GM19351 (cell line): ENCODE measurements around the gene BCAS3.
A peak's percentile ranks its signal among the peaks of the same experiment; 100 is the strongest.

Source experiments
- ATAC-seq: cut with Tn5 transposase; IDR thresholded peaks from one replicate; pipeline ENCODE4 v1.9.1; 2021; ENCODE audit warnings: mild to moderate bottlenecking, moderate library complexity; ENCODE audit not compliant: unreplicated experiment

The BCAS3 gene

DNA sequence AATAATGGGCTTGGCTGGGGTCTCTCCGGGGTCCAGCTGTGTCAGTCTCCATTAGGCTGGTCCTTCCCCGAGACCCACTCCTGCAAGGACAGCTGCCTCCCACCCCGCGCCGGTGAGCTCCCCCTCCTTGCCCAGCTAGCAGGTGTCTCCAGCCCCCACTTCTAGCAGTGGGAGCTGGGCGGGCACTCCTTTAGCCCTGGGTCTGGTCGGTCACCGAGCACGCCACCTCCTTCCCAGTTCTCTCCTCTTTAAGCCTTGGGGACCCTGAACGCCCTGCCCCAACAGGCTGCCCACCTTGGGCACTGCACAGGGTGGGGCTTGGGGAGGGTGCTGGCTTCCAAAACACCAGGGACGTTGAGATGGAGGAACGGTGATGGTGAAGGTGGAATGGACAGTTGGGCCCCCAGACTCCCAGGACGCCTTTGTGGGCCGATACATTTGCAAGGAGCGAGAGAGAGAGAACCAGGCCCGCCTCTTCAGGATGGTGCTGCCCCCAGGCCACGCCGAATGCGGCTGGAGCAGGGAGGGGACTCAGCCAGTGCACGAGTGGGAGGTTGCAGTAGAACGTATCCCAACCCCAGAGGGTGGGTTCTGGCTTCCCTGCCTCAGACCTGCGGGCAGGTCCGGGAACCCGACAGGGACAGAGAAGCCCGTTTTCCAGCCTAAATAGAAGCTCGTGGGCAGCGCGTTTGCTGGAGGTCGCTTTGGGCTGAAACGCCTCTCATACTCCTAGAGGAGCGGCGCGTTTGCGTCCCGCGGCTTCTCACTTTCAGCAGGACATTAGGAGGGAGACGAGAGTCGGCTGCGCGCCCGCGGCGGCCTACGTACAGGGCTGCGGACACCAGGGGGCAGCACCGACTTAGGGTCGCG is 732.7 kb downstream of the BCAS3 start:
- no peak for ATAC-seq

DNA sequence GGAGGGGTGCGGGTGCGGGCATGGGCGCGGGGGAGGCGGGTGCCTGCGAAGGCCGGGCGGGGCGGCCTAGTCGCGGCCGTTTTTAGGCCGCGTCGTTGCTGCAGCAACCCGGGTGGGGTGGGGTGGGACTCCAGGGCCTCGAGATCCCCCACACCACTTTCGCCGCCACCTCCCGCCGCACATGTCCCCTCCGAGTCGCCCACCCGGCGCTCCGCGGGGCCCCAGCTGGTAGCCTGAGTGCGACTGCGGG is 733.3 kb downstream of the BCAS3 start:
- no peak for ATAC-seq

DNA sequence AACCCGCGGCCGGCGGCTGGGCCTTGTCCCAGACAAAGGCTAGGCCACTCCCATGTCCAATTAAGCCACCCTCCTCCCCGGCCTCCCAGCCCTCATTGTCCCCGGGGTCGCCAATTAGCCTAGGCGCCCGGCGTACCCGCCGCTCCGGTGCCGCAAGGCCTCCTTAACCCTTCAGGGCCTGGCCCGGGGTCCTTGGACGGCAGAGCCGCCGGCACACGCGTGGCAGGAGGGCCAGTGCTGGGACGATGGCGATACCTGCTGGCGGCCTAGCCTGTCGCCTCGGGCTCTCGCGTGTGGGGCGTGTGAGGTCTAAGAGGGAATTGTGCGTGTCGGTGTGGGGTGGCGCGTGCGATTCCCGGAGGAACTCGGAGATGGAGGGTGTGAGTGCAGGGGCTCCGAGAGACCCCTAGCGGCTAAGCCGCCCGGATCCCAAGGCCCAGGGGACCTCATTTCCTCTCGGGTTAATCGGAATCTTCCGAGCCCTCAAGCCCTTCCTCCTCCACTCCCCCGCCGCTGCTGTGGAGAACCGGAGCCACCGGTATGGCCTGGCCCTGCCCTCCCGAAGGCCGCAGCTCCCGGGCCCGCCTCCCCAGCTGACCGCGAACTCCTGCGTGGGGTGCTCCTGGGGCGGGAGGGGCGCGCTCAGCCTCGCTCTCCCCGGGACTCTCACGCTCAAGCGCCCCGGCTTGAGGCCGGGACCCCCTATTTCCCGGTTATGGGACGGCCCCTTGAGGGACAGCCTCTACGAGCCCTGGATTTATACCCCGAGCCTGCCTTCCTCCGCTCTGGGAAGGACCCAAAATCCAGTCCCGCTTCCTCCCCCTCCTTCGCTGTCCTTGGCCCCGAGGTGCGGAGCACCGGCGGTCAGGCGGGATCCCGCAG is 733.9 kb downstream of the BCAS3 start:
- ATAC-seq, result peak; percentile 16

DNA sequence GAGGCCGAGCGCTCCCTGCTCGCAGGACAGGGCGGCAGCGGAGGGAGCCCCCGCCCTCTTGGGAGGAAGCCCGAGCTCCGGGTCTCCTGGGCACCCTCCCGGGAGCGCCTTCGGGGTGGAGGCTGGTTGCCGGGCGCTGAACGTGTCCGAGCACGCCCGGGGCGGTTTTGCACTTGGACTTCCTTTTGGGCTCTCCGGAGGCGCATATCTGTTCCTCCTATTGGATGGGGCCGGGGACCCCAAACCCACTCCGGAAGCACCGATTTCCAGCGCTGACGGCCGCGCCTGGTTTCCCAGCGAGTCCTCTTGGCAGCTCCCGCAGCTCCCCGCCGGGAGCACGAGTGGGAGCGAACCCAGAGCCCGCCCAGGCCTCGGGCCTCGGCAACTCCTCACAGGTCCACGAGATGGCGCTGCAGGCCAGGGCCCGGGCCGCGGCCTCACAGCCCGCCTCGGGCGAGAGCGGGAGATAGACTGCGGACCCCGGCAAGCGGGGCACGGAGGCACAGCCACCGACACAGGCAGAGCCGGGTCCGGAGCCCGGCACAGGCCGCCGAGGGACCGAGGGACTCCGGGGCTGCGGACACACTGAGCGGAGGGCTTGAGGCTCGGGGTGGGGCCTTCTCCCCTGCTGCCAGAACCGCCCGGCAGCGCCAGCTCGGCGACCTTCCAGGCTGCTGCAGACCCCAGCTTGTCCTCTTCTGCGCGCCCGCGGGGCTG is 734.6 kb downstream of the BCAS3 start:
- ATAC-seq, result peak; percentile 67

GRCh38 chr17:61412860-61413660 is 735.4 kb downstream of the BCAS3 start:
- ATAC-seq, result no peak

DNA sequence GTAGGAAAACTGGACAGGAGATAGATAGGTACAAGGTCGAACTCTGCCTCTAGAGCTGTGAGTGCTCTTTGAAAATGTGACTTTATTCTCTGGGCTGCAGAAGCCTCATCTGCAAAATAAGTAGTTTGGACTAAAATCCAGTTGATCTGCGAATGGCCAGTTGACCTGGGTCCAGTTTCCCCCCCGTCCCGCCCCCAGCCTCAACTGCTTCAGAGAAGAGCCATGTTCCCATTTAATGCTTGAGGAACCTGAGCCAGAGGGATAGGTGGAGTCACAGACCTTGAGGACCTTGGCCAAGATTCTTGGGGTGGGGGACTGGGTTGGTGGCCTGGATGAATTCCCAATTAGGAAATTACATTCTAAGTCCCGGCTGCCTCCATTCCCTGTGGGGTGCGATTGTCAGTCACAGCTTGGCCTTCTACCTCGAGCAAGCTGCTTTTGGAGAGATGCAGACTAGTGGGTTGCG is 736.0 kb downstream of the BCAS3 start:
- no peak for ATAC-seq

DNA sequence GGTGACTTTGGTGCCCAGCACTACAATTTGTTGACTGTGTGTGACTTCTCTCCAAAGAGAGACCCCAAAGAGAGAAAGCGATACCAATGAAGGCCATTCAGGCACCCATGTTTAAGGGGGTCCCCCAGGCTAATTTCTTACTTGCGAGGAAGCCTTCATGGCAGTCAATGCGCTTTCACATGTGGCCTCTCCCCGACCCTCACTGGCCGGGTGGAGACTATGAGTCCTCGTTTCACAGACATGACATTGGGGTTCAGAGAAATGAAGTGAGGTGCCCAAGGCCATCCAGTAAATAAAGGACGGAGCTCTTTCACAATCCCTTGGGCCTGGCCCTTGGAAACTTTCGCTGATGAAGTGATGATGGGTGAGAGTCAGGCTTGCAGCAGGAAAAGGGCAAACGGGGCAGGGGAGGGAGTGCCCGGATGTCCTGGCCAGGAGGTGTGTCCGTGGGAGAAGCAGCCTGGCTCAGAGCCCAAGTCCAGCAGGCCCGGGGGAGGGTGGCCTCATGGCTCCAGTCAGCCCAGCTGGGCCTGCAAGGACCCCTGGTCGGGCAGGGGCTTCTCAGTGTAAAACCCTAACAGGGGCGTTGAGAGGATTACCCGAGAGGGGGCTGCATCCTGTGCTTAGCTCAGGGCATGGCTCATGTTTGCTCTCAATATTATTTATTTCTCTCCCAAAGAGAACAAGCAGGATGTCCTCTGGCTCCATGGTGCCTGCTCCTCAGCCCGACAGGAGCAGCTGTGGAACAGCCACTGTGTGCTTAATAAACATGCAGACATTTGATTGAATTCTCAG is 736.7 kb downstream of the BCAS3 start:
- ATAC-seq, result no peak

GRCh38 chr17:61414936-61415251 is 737.2 kb downstream of the BCAS3 start:
- no peak for ATAC-seq

DNA sequence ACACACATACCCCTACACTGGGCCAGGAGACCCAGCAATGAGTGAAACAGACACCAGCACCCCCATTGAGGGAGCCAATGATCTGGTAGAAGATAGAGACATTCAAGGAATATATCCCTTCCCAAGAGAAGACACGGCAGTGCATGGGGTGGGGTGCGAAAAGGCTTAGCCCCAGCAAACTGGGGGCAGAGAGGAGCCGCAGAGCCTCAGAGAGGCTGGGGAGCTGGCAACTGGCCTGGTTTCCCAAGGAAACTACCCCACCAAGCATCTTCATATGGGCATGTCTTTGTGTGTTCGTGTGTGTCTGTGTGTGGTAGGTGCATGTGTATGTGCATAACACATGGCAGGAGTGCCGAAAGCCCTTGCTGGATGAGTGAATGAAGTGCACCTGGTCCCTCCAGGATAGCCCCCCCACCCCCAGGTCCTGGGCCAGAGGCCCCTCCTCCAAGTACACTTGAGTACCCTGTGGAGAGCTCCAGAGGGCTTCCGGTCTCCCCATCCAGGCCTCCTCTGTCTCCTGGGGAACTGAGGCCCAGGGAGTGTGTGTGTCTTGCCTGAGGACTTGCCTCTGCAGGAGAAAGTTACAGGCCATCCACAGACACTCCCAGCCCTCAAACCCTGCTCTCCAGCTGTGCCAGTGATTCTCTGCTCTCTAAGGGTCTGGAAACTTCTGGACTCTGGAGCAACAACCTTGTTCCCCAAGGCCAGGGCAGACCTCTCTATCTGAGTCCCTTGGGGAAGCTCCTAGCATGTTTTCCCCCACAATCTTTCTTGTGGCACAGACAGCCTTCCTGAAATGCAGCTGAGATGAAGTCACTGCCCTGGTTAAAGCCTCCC is 737.9 kb downstream of the BCAS3 start:
- no peak for ATAC-seq

GRCh38 chr17:61416211-61416539 is 738.5 kb downstream of the BCAS3 start:
- no peak for ATAC-seq

GRCh38 chr17:61416540-61417363 is 739.1 kb downstream of the BCAS3 start:
- ATAC-seq, result peak; percentile 54

GRCh38 chr17:61418449-61418848 is 740.8 kb downstream of the BCAS3 start:
- ATAC-seq, result no peak

DNA sequence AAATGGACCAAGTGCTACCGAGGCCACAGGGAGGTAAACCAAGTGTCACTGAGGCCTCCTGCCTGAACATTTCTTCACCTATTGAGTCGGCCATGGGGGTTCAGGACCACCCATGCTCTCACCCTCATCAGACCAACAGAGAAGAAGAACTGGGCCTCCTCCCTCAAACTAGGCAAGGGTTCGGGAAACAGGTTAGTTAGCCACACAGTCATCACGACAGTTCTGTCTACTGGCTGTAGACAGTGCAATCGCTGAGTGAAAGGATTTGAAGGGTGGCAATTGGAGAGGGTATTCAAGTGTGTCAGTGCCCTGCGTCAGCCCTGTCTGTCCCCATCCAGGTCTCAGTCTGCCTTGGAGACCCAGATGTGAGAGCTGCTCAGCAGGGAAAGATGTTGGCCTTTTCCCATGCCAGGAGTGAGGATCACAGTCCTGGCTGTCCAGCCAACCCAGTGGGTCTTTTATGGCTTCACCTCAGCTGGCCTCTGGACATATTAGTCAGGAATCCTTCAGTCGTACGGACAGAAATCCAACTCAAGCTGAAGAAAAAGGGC is 741.9 kb downstream of the BCAS3 start:
- no peak for ATAC-seq

DNA sequence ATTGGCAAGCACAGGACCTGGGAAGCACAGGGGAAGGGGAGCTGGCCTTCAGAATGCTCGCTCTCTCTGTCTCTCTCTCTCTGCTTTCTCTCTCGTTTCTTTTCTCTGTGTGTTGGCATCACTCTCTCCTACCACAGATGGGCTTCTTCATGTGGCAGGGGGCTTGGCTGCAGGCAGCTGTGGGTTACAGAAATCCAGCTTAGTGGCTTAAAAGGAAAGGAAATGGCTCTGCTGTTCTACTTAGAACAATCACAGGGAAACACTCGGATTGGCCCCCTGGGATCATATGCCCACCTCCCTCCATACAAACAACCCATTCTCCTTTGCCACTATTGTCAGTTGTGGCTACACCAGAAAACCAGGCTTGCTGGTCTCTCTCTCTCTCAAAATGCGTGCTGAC is 742.4 kb downstream of the BCAS3 start:
- ATAC-seq, result no peak

DNA sequence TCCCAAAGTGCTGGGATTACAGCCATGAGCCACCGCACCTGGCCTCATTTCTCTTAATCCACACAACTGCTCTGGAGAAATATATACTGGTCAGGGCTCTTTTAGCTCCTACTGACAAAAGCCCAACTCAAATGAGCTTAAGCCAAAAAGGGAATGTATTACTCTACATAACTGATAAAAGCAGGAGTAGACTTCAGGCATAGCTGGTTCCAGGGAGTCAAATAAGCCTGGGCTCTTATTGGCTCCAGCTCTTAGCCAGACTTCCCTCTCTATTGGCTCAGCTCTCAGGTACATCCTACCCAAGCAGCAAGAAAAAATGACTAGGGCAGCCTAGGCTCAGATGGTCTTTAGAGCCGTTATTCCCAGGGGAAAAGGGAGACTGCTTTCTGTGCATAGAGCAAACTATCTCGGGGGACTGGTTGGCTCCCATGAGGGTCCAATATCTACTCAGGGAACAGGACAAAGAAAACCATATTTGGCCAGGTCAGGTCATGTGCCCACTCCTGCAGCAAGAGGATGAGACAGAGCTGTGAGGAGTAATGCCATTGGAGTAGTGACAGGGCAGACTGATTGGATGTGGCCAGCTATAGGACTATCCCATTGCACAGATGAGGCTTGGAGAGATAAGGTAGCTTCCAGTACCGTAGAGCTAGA is 743.2 kb downstream of the BCAS3 start:
- ATAC-seq, result no peak

DNA sequence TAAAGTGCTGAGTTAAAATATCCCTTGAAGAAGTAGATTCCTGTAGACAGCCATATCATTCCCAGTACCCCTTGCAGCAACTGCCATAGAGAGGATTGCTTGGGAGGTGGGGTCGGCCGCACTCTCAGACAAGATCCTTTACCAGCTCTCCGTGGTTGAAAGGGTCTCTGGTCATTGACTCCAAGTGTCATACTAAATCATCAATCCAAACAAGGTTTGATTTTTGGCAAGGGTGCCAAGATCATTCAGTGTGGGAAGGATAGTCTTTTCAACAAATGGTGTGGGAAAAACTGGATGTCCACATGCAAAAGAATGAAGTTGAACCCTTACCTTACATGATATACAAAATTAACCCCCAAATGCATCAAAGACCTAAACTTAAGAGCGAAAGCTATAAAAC is 743.8 kb downstream of the BCAS3 start:
- ATAC-seq, result no peak

DNA sequence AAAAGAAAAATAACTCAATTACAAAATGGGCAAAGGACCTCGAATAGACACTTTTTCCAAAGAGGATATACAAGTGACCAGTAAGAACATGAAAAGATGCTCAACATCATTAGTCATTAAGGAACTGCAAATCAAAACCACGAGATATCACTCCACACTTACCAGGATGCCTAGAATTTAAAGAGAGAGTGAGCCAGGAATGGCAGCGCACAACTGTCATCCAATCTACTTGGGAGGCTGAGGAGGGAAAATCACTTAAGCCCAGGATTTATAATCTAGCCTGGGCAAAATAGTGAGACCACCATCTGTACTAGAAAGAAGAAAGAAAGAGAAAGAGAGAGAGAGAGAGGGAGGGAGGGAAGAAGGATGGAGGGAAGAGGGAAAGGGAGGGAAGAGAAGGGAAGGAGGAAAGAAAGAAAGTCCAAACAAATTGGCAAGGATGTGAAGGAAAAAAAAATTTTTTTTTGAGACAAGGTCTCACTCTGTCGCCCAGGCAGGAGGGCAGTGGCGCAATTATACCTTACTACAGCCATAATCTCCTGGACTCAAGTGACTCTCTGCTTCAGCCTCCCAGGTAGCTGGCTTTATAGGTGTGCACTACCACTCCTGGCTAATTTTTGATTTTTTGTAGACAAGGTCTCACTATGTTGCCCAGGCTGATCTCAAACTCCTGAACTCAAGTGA is 744.6 kb downstream of the BCAS3 start:
- ATAC-seq, result no peak
